HG03565 (cell line): Measurements from ENCODE around the gene LHPP.

ENCODE experiments used
- ATAC-seq: cut with Tn5 transposase; IDR thresholded peaks from one replicate; pipeline ENCODE4 v1.9.1; 2021; ENCODE audit warnings: mild to moderate bottlenecking, moderate library complexity; ENCODE audit not compliant: unreplicated experiment

LHPP gene

GRCh38 chr10:124619802-124620490 is 158.3 kb downstream of the LHPP start:
- ATAC-seq = no peak

DNA sequence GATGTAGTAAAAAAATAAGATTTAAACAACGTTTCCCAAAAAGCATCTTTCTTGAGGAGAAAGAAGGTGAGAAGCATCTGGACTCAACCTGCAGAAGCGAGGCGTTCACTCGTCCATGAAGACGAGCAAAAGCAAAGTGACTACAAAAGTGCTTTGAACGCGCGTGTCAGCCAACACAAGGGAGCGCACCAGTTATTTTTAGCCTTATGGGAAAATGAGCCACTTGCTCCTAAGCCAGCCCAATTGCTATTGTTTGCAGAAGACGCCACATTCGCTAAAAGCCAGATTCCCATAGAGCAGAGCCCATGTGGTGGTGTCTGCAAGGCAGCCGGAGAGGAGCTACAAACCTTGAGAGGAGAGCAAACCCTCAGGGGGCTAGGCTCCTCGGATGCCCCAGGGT is 160.0 kb downstream of the LHPP start:
- ATAC-seq = no peak

DNA sequence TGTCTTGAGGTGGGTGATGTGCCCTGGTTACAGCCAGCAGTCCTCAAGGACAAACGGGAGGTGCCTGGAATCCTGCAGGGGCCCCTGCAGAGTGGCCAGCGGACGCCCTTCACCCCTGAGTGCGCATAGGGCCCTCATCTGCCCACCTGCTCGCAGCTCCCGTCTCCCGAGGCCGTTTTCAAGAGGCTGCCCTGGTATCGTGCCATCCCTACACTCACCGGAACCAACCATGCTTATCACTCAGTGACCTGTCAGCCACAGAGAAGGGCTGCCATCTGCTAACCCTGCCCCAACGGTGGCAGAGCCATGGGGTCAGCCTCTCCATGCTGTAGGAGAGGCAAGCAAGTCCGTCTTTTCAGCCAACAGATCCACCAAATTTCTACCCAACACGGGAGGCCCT is 160.5 kb downstream of the LHPP start:
- ATAC-seq = no peak

DNA sequence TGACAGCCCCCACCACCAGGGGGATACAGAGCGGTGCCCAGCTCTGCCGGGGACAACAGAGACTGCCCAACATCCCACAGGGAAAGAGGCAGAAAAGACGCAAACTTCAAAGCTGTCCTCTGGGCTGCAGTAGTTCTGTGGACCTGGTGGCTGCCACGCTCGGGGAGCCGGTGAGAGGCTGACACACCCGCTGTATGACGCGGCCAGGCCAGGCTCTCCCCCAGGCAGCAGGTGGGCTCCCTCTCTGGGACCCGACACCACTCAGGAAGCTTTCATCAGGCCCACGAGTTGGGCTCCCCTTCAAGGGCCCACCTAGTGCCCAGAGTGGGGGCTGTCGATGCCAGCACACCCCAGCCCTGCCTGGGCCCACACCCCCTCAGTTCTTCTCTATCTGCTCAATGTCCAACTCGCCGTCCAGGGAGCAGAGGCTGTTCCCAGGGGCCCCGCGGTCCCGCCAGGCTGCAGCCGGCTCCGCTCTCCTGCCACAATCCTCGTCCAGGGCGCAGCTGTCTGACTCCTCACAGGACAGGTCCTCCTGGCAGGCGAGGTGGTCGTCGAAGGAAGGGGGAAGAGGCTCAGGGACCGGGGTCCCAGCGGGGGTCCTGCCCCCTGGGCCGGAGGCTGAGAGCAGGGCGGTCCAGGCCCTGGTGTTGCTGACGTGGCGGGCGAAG is 161.4 kb downstream of the LHPP start:
- ATAC-seq = no peak

DNA sequence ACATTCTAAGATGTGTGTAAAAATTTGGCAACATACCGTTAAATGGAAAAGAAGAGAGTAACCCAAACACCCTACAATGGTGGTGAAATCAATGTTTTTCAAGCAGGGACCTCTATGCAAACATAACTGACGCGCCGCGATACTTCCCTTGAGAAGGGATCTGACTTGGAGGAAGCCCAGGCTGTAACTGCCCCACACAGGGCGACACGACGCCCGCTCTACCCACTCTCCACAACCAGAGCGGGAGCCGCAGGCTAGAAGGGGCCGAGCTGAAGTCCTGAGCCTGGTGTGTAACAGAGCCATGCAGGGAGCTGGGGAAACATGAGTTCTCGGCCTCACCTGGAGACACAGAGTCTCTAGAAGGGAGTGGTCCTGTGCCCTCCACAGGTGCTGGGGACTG is 162.4 kb downstream of the LHPP start:
- no peak for ATAC-seq

GRCh38 chr10:124624466-124624865 is 162.8 kb downstream of the LHPP start:
- ATAC-seq = no peak

DNA sequence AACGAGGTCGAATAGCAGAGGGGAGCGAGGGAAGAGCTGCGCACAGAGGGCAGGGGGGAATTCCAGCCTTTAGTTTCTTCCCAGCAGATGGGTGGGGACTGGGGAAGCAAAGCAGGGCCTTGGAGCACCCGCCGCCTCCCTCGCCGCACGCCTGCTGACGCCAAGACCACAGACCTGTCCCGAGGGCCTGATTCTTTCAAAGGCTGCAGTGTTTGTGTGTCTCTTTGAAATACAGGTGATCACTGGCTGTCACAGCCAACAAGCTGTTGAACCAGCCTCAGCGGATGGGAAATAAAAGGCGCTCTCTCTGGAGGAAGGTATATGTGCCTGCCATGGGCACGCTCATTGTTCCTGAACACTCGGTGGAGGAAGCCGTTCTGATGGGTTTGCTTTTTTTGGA is 163.3 kb downstream of the LHPP start:
- ATAC-seq = no peak

GRCh38 chr10:124625831-124626238 is 164.2 kb downstream of the LHPP start:
- no peak for ATAC-seq

DNA sequence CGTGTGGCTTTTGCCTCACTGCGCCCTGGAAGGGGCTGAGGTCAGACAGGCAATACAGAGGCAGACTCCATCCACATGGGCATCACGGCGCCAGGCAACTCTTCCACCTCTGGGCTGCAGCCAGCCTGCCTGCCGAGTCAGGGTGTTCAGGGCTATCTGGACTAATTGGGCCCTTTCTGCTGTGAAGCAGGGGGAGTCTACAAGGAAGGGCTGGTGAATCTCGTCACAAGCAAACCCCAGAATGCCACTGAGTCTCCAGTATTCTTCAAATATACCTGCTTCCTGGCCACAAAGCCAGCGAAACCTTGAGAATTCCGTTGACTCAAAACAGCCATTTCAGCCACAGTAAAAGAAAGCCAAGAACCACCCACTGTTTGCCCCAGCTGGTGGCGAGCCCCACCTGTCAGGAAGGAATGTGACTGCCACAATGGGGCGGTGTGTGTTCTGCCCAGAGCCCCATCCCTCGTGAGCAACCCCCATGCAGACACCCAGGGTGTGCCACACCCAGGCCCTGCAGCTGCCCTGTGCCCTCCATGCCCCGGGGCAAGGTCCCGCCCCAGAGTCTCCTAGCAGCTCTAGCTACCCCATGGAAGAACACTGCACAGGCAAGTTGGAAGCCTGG is 165.2 kb downstream of the LHPP start:
- ATAC-seq = no peak

DNA sequence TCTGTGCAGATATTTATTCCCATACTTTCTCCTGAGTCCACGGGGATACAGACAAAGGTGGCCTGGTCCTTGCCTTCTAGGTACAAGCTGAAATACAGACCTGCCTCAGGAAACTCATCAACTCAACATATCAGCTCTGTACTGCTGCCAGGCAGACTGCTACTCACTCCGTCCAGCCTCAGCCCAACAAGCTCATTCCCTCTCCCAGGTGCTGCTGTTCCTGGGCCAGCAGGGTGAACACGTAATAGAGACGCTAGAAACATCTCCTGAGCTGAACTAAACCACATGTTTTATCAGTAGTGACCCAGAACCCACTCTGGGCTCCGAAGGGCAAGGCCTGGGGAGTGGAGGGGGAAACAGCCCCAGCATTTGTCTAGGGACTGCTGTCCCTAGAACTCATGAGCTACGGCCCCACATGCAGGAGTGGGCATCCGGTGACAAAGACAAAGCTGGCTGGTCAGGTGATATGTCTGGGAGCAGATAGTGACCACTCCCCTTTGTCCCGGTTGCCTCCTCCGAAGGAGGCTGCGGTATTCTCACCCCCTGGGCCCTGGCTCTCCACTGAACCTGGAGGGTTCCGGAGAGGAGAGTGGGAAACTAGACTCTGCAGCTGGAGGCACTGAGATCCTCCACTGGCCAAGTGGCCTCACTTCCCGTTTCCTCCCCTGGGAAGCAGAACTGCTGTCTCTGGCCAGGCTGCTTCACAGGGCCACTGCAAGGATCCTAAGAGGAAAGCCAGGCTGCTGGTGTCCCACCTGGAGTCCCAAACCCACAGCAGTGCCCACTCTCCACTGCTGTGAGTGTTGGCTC is 166.4 kb downstream of the LHPP start:
- ATAC-seq = no peak

GRCh38 chr10:124628676-124629021 is 167.0 kb downstream of the LHPP start:
- no peak for ATAC-seq

DNA sequence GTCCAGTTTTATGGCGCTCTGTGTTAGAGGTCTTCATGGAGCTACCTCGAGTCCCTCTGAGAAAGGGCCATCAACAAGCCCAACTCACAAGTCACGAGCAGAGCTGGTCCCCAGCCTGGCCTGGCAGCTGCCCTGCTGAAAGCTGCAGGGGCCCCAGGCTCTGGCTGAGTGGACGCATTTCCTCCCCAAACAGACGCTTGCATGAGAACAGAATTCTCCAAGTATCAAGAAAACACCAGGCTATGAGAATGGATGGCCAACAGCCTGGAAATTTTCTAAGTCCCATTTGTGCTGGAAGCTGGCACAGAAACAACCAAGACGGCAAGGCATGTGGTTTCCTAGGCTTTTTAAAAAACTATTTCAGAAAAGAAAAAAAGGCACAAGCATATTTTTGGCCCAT is 167.8 kb downstream of the LHPP start:
- no peak for ATAC-seq

DNA sequence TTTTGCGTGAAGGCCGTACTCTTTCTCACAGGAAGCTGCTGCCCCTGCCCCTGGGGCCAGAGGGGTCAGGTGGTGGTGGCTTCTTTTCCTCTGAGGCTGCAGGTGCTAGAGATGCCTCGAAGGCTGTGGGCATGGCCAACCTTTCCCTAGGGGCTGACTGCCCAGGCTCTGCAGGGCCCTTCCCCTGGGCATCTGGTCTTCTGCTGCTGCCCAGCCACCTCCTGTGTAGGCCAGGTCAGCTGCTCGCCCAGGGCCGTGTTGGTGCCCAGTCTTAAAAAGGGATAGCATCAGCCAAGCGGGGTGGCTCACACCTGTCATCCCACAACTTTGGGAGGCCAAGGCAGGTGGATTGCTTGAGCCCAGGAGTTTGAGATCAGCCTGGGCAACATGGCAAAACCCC is 168.2 kb downstream of the LHPP start:
- no peak for ATAC-seq

DNA sequence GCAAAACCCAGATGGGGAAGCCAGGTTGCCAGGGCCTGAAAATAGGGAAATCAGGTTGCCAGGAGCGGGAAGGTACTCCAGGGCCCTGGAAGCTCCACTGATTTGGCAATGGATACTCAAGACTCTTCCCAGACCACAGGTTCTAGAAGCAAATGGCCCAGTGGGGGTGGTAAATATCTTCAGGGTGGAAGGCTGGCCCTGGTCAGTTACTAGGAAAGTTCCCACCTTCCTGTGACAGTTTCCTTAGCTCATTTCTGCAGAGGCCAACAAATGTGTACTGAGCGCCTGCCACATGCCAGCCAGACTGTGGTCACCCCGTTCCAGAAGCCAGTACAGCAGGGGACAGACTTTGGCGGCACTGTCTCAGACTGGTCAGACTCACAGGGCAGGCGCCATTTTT is 168.9 kb downstream of the LHPP start:
- ATAC-seq = no peak

- ATAC-seq = no peak
Observed at GRCh38 chr10:124632064-124632531, 170.5 kb downstream of the LHPP start.

- ATAC-seq = no peak
Observed at GRCh38 chr10:124632566-124632965, 170.9 kb downstream of the LHPP start.

GRCh38 chr10:124636271-124636995 is 174.8 kb downstream of the LHPP start:
- ATAC-seq = no peak

GRCh38 chr10:124637091-124637700 is 175.6 kb downstream of the LHPP start:
- ATAC-seq = no peak

- ATAC-seq = no peak
Observed at GRCh38 chr10:124637746-124638145, 176.1 kb downstream of the LHPP start.

GRCh38 chr10:124639206-124639605 is 177.6 kb downstream of the LHPP start:
- ATAC-seq = no peak
